Bone marrow (tissue), 2 donors: ENCODE results near the gene ZNF701.
"Not testable (repeated sequence)": the region's sequence is repeated elsewhere in the genome, so short reads cannot be mapped to it uniquely, and the experiment has no call there.

ENCODE experiments used
- DNase-seq, 2 donors: peaks; one replicate each; lab custom pipeline; 2025; lab: John Stamatoyannopoulos, UW

The ZNF701 gene

GRCh38 chr19:52570000-52570861 lies at the start of gene ZNF701:
TSS of gene ZNF701 (plus strand) at chr19:52570287. CDS start at chr19:52574148, 3,861 bp downstream.
- peak; percentile 87 to 89 for DNase-seq

GRCh38 chr19:52522551-52522950 lies 47.5 kb upstream of the ZNF701 start:
- no peak for DNase-seq

GRCh38 chr19:52524086-52524485 lies 46.0 kb upstream of the ZNF701 start:
- DNase-seq: no peak

GRCh38 chr19:52527134-52527955 lies 42.7 kb upstream of the ZNF701 start, which contains the start of gene ZNF808:
TSS of gene ZNF808 (plus strand) at chr19:52527668. CDS start at chr19:52543285, 15,617 bp downstream.
- DNase-seq: peak; percentile 87 to 97

- no peak for DNase-seq
Measured at GRCh38 chr19:52527956-52528351, 42.1 kb upstream of the ZNF701 start.

- DNase-seq: no peak
Measured at GRCh38 chr19:52532480-52532879, 37.6 kb upstream of the ZNF701 start.

- no peak for DNase-seq
Measured at GRCh38 chr19:52533901-52534300, 36.2 kb upstream of the ZNF701 start.

- DNase-seq: not testable (repeated sequence)
Measured at GRCh38 chr19:52535385-52535770, 34.7 kb upstream of the ZNF701 start.

GRCh38 chr19:52535771-52536447 lies 34.2 kb upstream of the ZNF701 start:
- peak in 1 of 2 donors; percentile 67 for DNase-seq

GRCh38 chr19:52536448-52536800 lies 33.7 kb upstream of the ZNF701 start:
- DNase-seq: no peak

- DNase-seq: not testable (repeated sequence)
Measured at GRCh38 chr19:52538815-52539214, 31.3 kb upstream of the ZNF701 start.

- DNase-seq: not testable (repeated sequence)
Measured at GRCh38 chr19:52541176-52541575, 28.9 kb upstream of the ZNF701 start.

GRCh38 chr19:52541608-52542007 lies 28.5 kb upstream of the ZNF701 start:
- no peak for DNase-seq

- DNase-seq: not testable (repeated sequence)
Measured at GRCh38 chr19:52542541-52542940, 27.5 kb upstream of the ZNF701 start.

- DNase-seq: peak in 1 of 2 donors; percentile 43
Measured at GRCh38 chr19:52542984-52543664, 27.0 kb upstream of the ZNF701 start.

GRCh38 chr19:52554216-52554971 lies 15.7 kb upstream of the ZNF701 start:
- DNase-seq: no peak

- no peak for DNase-seq
Measured at GRCh38 chr19:52557231-52557995, 12.7 kb upstream of the ZNF701 start.

- DNase-seq: not testable (repeated sequence)
Measured at GRCh38 chr19:52558732-52559445, 11.2 kb upstream of the ZNF701 start.

- not testable (repeated sequence) for DNase-seq
Measured at GRCh38 chr19:52561611-52562010, 8.5 kb upstream of the ZNF701 start.
